ENCODE results near the gene GRM2.

GRCh38 chr3:51717446-51717845 lies 10.6 kb downstream of the GRM2 start:
- no peak for TF ChIP-seq CTCF (IDR thresholded peaks at IDR 0.05)
- no peak for TF ChIP-seq POLR2A (IDR thresholded peaks at IDR 0.05)

Data from adrenal gland (tissue), 5 donors.